A673 (cell line): ENCODE data around the gene RDX. TPM values are rescaled to one million over a fixed set of nuclear protein-coding genes. Genes with fewer than 3 reads are reported as not detected.
"Not testable (repeated sequence)": the region's sequence is repeated elsewhere in the genome, so short reads cannot be mapped to it uniquely, and the experiment has no call there.

Experiments
- BruUV-seq: library from RNA; stranded (reverse); fragments of 400-500 nt; replicated peaks from 2 replicates; lab custom pipeline; 2021; lab: Mats Ljungman, UMichigan
- CTCF ChIA-PET: fragments of 300-600 bp; sonication (Branson Sonifier 250); formaldehyde crosslinking; loops from one replicate; lab custom pipeline; 2022; ENCODE audit warnings: antibody characterized with exemption; lab: Charles Lee
- POLR2A ChIA-PET: fragments of 300-600 bp; sonication (Branson Sonifier 250); formaldehyde crosslinking; loops from one replicate; lab custom pipeline; 2022; ENCODE audit warnings: antibody characterized with exemption; ENCODE audit not compliant: low non-redundant PET; lab: Charles Lee
- DNase-seq: peaks from one replicate; pipeline ENCODE4 v3.0.0-alpha.2; 2015; ENCODE audit warnings: low spot score
- H3K27ac ChIP-seq: fragments of 200-600 bp; sonication (generic); 2 replicates; pipeline ENCODE4 v1.5.1; 2016; ENCODE audit warnings: mixed run types, low read depth, mild to moderate bottlenecking, mixed read lengths, antibody characterized with exemption, low read length; ENCODE audit not compliant: poor library complexity, severe bottlenecking
- H3K27me3 ChIP-seq: fragments of 200-600 bp; sonication (generic); replicated peaks from 2 replicates; pipeline ENCODE4 v1.6.1; 2017; ENCODE audit warnings: mixed run types, low read depth, mild to moderate bottlenecking, mixed read lengths, antibody characterized with exemption, low read length; ENCODE audit not compliant: insufficient read depth, poor library complexity
- H3K36me3 ChIP-seq: fragments of 200-600 bp; sonication (generic); 2 replicates; pipeline ENCODE4 v1.6.1; 2016; ENCODE audit warnings: mixed run types, mild to moderate bottlenecking, mixed read lengths, antibody characterized with exemption, low read length; ENCODE audit not compliant: insufficient read depth, poor library complexity, severe bottlenecking
- H3K4me1 ChIP-seq: fragments of 200-600 bp; sonication (generic); 2 replicates; pipeline ENCODE4 v1.6.1; 2017; ENCODE audit warnings: mixed run types, mild to moderate bottlenecking, mixed read lengths, antibody characterized with exemption, low read length; ENCODE audit not compliant: insufficient read depth, poor library complexity, severe bottlenecking
- H3K4me3 ChIP-seq: fragments of 200-600 bp; sonication (generic); 2 replicates; pipeline ENCODE4 v1.5.1; 2016; ENCODE audit warnings: low read depth, mixed run types, mild to moderate bottlenecking, mixed read lengths, low read length; ENCODE audit not compliant: poor library complexity, severe bottlenecking
- H3K9me3 ChIP-seq: fragments of 200-600 bp; sonication (generic); 2 replicates; pipeline ENCODE4 v1.6.1; 2016; ENCODE audit warnings: mixed run types, low read depth, mild to moderate bottlenecking, mixed read lengths, antibody characterized with exemption, low read length; ENCODE audit not compliant: poor library complexity, severe bottlenecking
- EZH2 ChIP-seq: fragments of 200-600 bp; sonication (generic); IDR thresholded peaks from 2 replicates; pipeline ENCODE4 v1.6.1; 2017; ENCODE audit warnings: borderline replicate concordance, low read depth, mild to moderate bottlenecking, mixed read lengths, antibody characterized with exemption, low read length; ENCODE audit not compliant: poor library complexity, severe bottlenecking
- intact Hi-C: fragments of 100-400 bp; cut with micrococcal nuclease; formaldehyde crosslinking; loops from one replicate; pipeline ENCODE4 v1.10.0; 2022; ENCODE audit not compliant: unreplicated experiment
- total RNA-seq: library from RNA; stranded (reverse); gene quantifications from 2 replicates; pipeline ENCODE4 v1.2.3, GENCODE V29; 2021
- TF ChIP-seq, protein P1 (sequence below): fragments of 300-800, 200-600 bp; sonication (generic); conservative IDR thresholded peaks from 2 replicates; pipeline ENCODE4 v1.5.1; 2017; ENCODE audit warnings: low read depth, mild to moderate bottlenecking, antibody characterized with exemption, low read length, moderate library complexity, mixed read lengths

Gene RDX
- total RNA-seq, 1 experiment from 2014 or later = 395 TPM

DNA sequence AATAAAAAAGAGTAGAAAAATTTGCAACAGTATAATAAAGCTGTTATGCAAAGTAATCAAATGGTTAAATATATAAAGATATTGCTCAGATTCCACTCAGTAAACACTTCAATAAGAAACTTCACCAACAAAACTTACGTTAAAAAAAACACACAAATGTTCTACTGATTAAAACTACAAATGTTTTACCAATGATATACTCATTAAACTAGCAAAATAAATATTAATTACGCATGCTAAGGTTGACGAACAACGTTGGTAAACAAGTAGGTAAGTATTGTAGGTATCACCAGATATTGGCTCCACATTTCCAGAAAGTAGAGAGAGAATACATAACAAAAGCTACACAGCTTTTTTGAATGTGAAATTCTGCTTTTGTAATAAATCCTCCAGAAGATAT, 12.6 kb downstream of the RDX start:
- Histone ChIP-seq H3K27ac (no peak overlapping the region), H3K27me3 (no peaks in the 10 kb centered on the region), H3K36me3 (peaks cover 8% of the 10 kb centered on the region), H3K9me3 (no peaks in the 10 kb centered on the region), H3K4me1 (peaks cover 43% of the 10 kb centered on the region), H3K4me3 (no peak overlapping the region)
- no TSS peak for BruUV-seq
- intact Hi-C loops = no loop called here
- POLR2A ChIA-PET = no interaction called here
- TF ChIP-seq, protein P1, sequence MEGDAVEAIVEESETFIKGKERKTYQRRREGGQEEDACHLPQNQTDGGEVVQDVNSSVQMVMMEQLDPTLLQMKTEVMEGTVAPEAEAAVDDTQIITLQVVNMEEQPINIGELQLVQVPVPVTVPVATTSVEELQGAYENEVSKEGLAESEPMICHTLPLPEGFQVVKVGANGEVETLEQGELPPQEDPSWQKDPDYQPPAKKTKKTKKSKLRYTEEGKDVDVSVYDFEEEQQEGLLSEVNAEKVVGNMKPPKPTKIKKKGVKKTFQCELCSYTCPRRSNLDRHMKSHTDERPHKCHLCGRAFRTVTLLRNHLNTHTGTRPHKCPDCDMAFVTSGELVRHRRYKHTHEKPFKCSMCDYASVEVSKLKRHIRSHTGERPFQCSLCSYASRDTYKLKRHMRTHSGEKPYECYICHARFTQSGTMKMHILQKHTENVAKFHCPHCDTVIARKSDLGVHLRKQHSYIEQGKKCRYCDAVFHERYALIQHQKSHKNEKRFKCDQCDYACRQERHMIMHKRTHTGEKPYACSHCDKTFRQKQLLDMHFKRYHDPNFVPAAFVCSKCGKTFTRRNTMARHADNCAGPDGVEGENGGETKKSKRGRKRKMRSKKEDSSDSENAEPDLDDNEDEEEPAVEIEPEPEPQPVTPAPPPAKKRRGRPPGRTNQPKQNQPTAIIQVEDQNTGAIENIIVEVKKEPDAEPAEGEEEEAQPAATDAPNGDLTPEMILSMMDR = no peak
- TF ChIP-seq EZH2 = no peak
- CTCF ChIA-PET = no interaction called here
- DNase-seq = no peak

GRCh38 chr11:110280595-110280994, 15.8 kb downstream of the RDX start:
- CTCF ChIA-PET, H3K4me3 ChIP-seq, H3K27me3 ChIP-seq, intact Hi-C loops, H3K9me3 ChIP-seq, BruUV-seq, DNase-seq: not testable (repeated sequence)
- Histone ChIP-seq H3K27ac (peak overlapping the region; percentile 45), H3K36me3 (peaks cover 40% of the 10 kb centered on the region), H3K4me1 (peaks cover 13% of the 10 kb centered on the region)
- POLR2A ChIA-PET = interaction anchor here (0.6 to 0.7 kb wide), 2 partner anchors 256 to 929 kb away, joined by 5 to 15 read pairs; no protein-coding TSS in a partner anchor

DNA sequence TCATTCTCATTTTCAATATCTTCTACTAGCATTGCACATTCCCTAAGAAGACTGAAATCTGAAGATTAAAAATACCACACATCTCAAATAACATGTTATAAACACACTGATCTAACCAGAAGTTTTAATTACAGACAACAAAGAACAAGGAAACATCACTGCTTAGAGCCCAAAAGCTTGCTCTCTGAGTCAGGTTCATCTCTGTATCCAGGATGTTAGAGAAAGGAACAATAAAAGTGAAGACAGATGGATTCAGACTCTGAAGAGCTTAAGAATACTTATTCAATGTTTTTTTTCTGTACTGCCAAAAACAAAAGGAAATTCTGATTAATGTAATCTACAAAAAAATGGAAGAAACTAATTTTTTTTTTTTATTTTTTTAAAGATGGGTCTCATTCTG, 16.5 kb downstream of the RDX start:
- H3K4me1 ChIP-seq = peaks cover 13% of the 10 kb centered on the region
- ChIA-PET CTCF (no interaction called here), POLR2A (interaction anchor here (0.6 kb wide), 1 partner anchor 256 kb away, joined by 15 read pairs; no protein-coding TSS in a partner anchor)
- no peak overlapping the region for H3K4me3 ChIP-seq
- peaks cover 48% of the 10 kb centered on the region for H3K36me3 ChIP-seq
- no peaks in the 10 kb centered on the region for H3K27me3 ChIP-seq
- TF ChIP-seq, protein P1 = no peak
- TF ChIP-seq EZH2 = no peak
- intact Hi-C loops = no loop called here
- DNase-seq = peak; percentile 42
- peak overlapping the region; percentile 45 for H3K27ac ChIP-seq
- no peaks in the 10 kb centered on the region for H3K9me3 ChIP-seq
- BruUV-seq = no TSS peak

DNA sequence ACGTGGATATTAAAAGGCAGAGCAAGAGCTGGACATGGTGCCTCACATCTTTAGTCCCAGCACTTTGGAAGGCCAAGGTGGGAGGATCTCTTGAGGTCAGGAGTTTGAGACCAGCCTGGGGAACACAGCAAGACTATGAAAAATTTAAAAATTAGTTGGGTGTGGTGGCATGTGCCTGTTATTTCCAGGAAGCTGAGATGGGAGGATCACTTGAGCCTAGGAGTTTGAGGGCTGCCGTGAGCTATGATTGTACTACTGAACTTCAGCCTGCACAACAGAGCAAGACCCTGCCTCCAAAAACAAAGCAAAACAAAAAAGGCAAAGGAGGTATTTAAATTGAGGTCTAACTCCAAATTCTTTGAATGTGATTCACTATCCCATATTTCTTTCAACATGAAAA, 23.5 kb downstream of the RDX start:
- H3K4me1 ChIP-seq = no peaks in the 10 kb centered on the region
- no peak overlapping the region for H3K4me3 ChIP-seq
- intact Hi-C loops = no loop called here
- DNase-seq = no peak
- no peaks in the 10 kb centered on the region for H3K9me3 ChIP-seq
- no peak overlapping the region for H3K27ac ChIP-seq
- H3K27me3 ChIP-seq = no peaks in the 10 kb centered on the region
- BruUV-seq = no TSS peak
- POLR2A ChIA-PET = no interaction called here
- TF ChIP-seq EZH2 = no peak
- TF ChIP-seq, protein P1 = no peak
- H3K36me3 ChIP-seq = peaks cover 82% of the 10 kb centered on the region
- CTCF ChIA-PET = no interaction called here
